BJ (cell line): ENCODE data around the gene DEK. TPM values are rescaled to one million over a fixed set of nuclear protein-coding genes. Genes with fewer than 3 reads are reported as not detected.
"Not testable (repeated sequence)": the region's sequence is repeated elsewhere in the genome, so short reads cannot be mapped to it uniquely, and the experiment has no call there.

Experiments
- CTCF ChIA-PET: fragments of 350-600 bp; formaldehyde crosslinking; extraction: SDS; loops from one replicate; lab custom pipeline; 2021; ENCODE audit warnings: antibody characterized with exemption, inconsistent platforms; lab: Yijun Ruan, JAX
- POLR2A ChIA-PET: fragments of 300-600 bp; sonication (Branson Sonifier 250); formaldehyde crosslinking; extraction: SDS; loops from one replicate; lab custom pipeline; 2021; ENCODE audit warnings: antibody characterized with exemption; lab: Charles Lee
- DNase-seq: peaks from one replicate; pipeline ENCODE4 v3.0.0-alpha.2; 2011; ENCODE audit warnings: low read depth
- H3K27me3 ChIP-seq: 2 replicates; pipeline ENCODE4 v1.6.0; 2011; ENCODE audit warnings: low read length; ENCODE audit not compliant: control insufficient read depth, insufficient read depth
- H3K36me3 ChIP-seq: 2 replicates; pipeline ENCODE4 v1.5.1; 2011; ENCODE audit warnings: low read length; ENCODE audit not compliant: control insufficient read depth, insufficient read depth
- H3K4me3 ChIP-seq: 2 replicates; pipeline ENCODE4 v1.5.1; 2011; ENCODE audit warnings: low read depth, mild to moderate bottlenecking, control low read depth, low read length
- polyA plus RNA-seq: library from polyadenylated mRNA; depleted of rRNA; stranded (reverse); fragments of >200 nt; gene quantifications from 2 replicates; pipeline ENCODE4 v1.2.3, GENCODE V29; 2011
- TF ChIP-seq, protein P1 (sequence below): IDR thresholded peaks from 2 replicates; pipeline ENCODE4 v1.5.1; 2011; ENCODE audit warnings: low read depth, mild to moderate bottlenecking, control low read depth, inconsistent platforms, low read length, moderate library complexity; ENCODE audit not compliant: insufficient read depth

DEK gene
- polyA plus RNA-seq, 1 experiment = 29.2 TPM

GRCh38 chr6:18241208-18242038, 22.9 kb downstream of the DEK start:
- H3K36me3 ChIP-seq = peaks cover 5% of the 10 kb centered on the region
- POLR2A ChIA-PET = interaction anchor here (0.6 kb wide), 1 partner anchor 67 kb away, joined by 4 read pairs; no protein-coding TSS in a partner anchor

GRCh38 chr6:18240230-18240629, 24.1 kb downstream of the DEK start:
- peaks cover 5% of the 10 kb centered on the region for H3K36me3 ChIP-seq
- no peaks in the 10 kb centered on the region for H3K27me3 ChIP-seq
- DNase-seq = no peak
- ChIA-PET POLR2A (no interaction called here), CTCF (no interaction called here)
- no peak overlapping the region for H3K4me3 ChIP-seq
- TF ChIP-seq, protein P1, sequence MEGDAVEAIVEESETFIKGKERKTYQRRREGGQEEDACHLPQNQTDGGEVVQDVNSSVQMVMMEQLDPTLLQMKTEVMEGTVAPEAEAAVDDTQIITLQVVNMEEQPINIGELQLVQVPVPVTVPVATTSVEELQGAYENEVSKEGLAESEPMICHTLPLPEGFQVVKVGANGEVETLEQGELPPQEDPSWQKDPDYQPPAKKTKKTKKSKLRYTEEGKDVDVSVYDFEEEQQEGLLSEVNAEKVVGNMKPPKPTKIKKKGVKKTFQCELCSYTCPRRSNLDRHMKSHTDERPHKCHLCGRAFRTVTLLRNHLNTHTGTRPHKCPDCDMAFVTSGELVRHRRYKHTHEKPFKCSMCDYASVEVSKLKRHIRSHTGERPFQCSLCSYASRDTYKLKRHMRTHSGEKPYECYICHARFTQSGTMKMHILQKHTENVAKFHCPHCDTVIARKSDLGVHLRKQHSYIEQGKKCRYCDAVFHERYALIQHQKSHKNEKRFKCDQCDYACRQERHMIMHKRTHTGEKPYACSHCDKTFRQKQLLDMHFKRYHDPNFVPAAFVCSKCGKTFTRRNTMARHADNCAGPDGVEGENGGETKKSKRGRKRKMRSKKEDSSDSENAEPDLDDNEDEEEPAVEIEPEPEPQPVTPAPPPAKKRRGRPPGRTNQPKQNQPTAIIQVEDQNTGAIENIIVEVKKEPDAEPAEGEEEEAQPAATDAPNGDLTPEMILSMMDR = no peak

More at GRCh38 chr6:18241208-18242038, 22.9 kb downstream of the DEK start:
- TF ChIP-seq, protein P1 = no peak
- no peaks in the 10 kb centered on the region for H3K27me3 ChIP-seq
- CTCF ChIA-PET = interaction anchor here (1.3 kb wide), 1 partner anchor 10 kb away, joined by 5 read pairs; no protein-coding TSS in a partner anchor
- DNase-seq = no peak
- H3K4me3 ChIP-seq = no peak overlapping the region

DNA sequence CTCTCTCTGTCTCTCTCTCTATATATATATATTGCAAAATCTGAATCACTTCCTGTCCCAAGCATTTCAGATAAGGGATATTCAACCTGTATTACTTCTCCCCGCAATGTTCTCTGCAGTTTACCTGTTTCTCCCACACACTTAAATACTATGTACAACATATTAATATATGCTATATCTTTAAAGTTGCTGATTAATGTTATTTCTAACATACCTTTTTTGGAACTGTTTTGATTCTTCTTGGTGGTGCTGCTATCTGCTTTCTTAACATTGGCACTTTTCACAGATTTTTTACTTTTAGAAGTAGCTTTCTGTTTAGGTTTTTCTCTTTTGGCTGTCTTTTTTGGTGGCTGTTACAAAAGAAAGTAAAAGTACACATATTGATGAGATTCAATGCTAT, 27.2 kb downstream of the DEK start:
- Histone ChIP-seq H3K36me3 (peaks cover 6% of the 10 kb centered on the region), H3K27me3 (no peaks in the 10 kb centered on the region), H3K4me3 (no peak overlapping the region)
- CTCF ChIA-PET = no interaction called here
- POLR2A ChIA-PET = no interaction called here
- TF ChIP-seq, protein P1 = no peak
- no peak for DNase-seq

- POLR2A ChIA-PET = no interaction called here
- DNase-seq = no peak
- Histone ChIP-seq H3K36me3 (peaks cover 6% of the 10 kb centered on the region), H3K4me3 (no peak overlapping the region), H3K27me3 (no peaks in the 10 kb centered on the region)
- CTCF ChIA-PET = no interaction called here
- TF ChIP-seq, protein P1 = no peak
Measured at GRCh38 chr6:18235524-18235923, 28.8 kb downstream of the DEK start.

- TF ChIP-seq, protein P1 = no peak
- POLR2A ChIA-PET = no interaction called here
- no peaks in the 10 kb centered on the region for H3K27me3 ChIP-seq
- H3K36me3 ChIP-seq = peaks cover 6% of the 10 kb centered on the region
- H3K4me3 ChIP-seq = no peak overlapping the region
- CTCF ChIA-PET = no interaction called here
- no peak for DNase-seq
Measured at GRCh38 chr6:18234564-18234963, 29.8 kb downstream of the DEK start.

- H3K27me3 ChIP-seq, H3K36me3 ChIP-seq, POLR2A ChIA-PET, CTCF ChIA-PET, DNase-seq, H3K4me3 ChIP-seq: not testable (repeated sequence)
Measured at GRCh38 chr6:18233770-18234169, 30.6 kb downstream of the DEK start.

DNA sequence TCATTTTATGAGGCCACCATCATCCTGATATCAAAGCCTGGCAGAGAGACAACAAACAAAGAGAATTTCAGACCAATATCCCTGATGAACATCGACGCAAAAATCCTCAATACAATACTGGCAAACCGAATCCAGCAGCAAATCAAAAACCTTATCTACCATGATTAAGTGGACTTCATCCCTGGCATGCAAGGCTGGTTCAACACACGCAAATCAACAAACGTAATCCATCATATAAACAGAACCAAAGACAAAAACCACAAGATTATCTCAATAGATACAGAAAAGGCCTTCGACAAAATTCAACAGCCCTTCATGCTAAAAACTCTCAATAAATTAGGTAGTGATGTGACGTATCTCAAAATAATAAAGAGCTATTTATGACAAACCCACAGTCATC, 32.5 kb downstream of the DEK start:
- H3K27me3 ChIP-seq, POLR2A ChIA-PET, DNase-seq, H3K4me3 ChIP-seq, H3K36me3 ChIP-seq, CTCF ChIA-PET: not testable (repeated sequence)

GRCh38 chr6:18228590-18228989, 35.7 kb downstream of the DEK start:
- H3K27me3 ChIP-seq, DNase-seq, H3K36me3 ChIP-seq, H3K4me3 ChIP-seq, CTCF ChIA-PET: not testable (repeated sequence)
- POLR2A ChIA-PET = interaction anchor here (0.6 kb wide), 1 partner anchor 947 kb away, joined by 3 read pairs; no protein-coding TSS in a partner anchor
